Activated naive CD4-positive, alpha-beta T cell treated with anti-CD3 and anti-CD28 coated beads, Interleukin-2, amount 50 U/mL, for 16 hours (primary cell): ENCODE data around the gene ANKRD53.
"Not testable (repeated sequence)": the region's sequence is repeated elsewhere in the genome, so short reads cannot be mapped to it uniquely, and the experiment has no call there.

Experiments
- DNase-seq: peaks from one replicate; pipeline ENCODE4 v3.0.0-alpha.2; 2020

Gene ANKRD53

GRCh38 chr2:70992945-70993853, 14.8 kb downstream of the ANKRD53 start:
- no peak for DNase-seq

GRCh38 chr2:70994009-70994698, 15.7 kb downstream of the ANKRD53 start:
- DNase-seq, result peak; percentile 47

GRCh38 chr2:70994699-70995425, 16.4 kb downstream of the ANKRD53 start, which contains the start of gene TEX261:
TSS of gene TEX261 (minus strand) at chr2:70994873. CDS start at chr2:70994757, 116 bp downstream.
- peak; percentile 93 for DNase-seq

- peak; percentile 52 for DNase-seq
Measured at GRCh38 chr2:70995426-70995729, 16.9 kb downstream of the ANKRD53 start.

GRCh38 chr2:70998885-70999284, 20.5 kb downstream of the ANKRD53 start:
- not testable (repeated sequence) for DNase-seq

GRCh38 chr2:70999362-70999761, 20.9 kb downstream of the ANKRD53 start:
- no peak for DNase-seq

GRCh38 chr2:70999931-71000330, 21.5 kb downstream of the ANKRD53 start:
- DNase-seq, result not testable (repeated sequence)

GRCh38 chr2:71000780-71001591, 22.6 kb downstream of the ANKRD53 start:
- DNase-seq, result peak; percentile 82

GRCh38 chr2:71001592-71001927, 23.1 kb downstream of the ANKRD53 start:
- no peak for DNase-seq

GRCh38 chr2:71001981-71002570, 23.6 kb downstream of the ANKRD53 start:
- no peak for DNase-seq

- no peak for DNase-seq
Measured at GRCh38 chr2:71003396-71003795, 25.0 kb downstream of the ANKRD53 start.

- no peak for DNase-seq
Measured at GRCh38 chr2:71003966-71004755, 25.7 kb downstream of the ANKRD53 start.

GRCh38 chr2:71004857-71005256, 26.4 kb downstream of the ANKRD53 start:
- DNase-seq, result no peak

- no peak for DNase-seq
Measured at GRCh38 chr2:71005271-71006202, 27.1 kb downstream of the ANKRD53 start.

GRCh38 chr2:71006323-71006722, 27.9 kb downstream of the ANKRD53 start:
- no peak for DNase-seq

GRCh38 chr2:71006955-71007799, 28.7 kb downstream of the ANKRD53 start:
- DNase-seq, result no peak

- no peak for DNase-seq
Measured at GRCh38 chr2:71008342-71008741, 29.9 kb downstream of the ANKRD53 start.

- DNase-seq, result not testable (repeated sequence)
Measured at GRCh38 chr2:71011786-71012185, 33.4 kb downstream of the ANKRD53 start.

- no peak for DNase-seq
Measured at GRCh38 chr2:71018625-71019024, 40.2 kb downstream of the ANKRD53 start.
